Thyroid gland (tissue), 4 donors: Measurements from ENCODE around the gene NUSAP1. TPM values are rescaled to one million over a fixed set of nuclear protein-coding genes. Genes with fewer than 3 reads are reported as not detected.

Experiments
- DNase-seq, 2 donors: peaks; one replicate each; pipeline ENCODE4 v3.0.0-alpha.2; 2019
- H3K27ac ChIP-seq, 3 donors: fragments of 200-600 bp; sonication (generic); 1 replicate in 2 of 3; 2 replicates in 1 of 3; pipeline ENCODE4 v1.5.1; 2016 to 2019; ENCODE audit warnings: mild to moderate bottlenecking in 1 of 3, moderate library complexity in 1 of 3
- H3K27me3 ChIP-seq: fragments of 200-600 bp; sonication (generic); one replicate; pipeline ENCODE4 v1.5.1; 2019
- H3K36me3 ChIP-seq, 2 donors: fragments of 200-600 bp; sonication (generic); one replicate each; pipeline ENCODE4 v1.5.1; 2016 to 2019
- H3K4me1 ChIP-seq, 2 donors: fragments of 200-600 bp; sonication (generic); one replicate each; pipeline ENCODE4 v1.5.1; 2017 to 2019
- H3K4me3 ChIP-seq, 3 donors: fragments of 200-600 bp; sonication (generic); replicated peaks in 1 of 3; 1 replicate in 2 of 3; 2 replicates in 1 of 3; pipeline ENCODE4 v1.5.1; 2016; ENCODE audit warnings: mild to moderate bottlenecking in 1 of 3
- H3K9me3 ChIP-seq: fragments of 200-600 bp; sonication (generic); one replicate; pipeline ENCODE4 v1.5.1; 2017
- CTCF ChIP-seq, 6 experiments: fragments of 200-600 bp in 3 of 6; fragments of 450-650 bp in 3 of 6; sonication (generic) in 3 of 6; IDR thresholded peaks; one replicate each; pipeline ENCODE4 v1.5.1; 2016 to 2019; ENCODE audit warnings: antibody characterized with exemption in 6 of 6, mild to moderate bottlenecking in 2 of 6, inconsistent platforms in 1 of 6, moderate library complexity in 1 of 6
- POLR2A ChIP-seq, 2 donors: fragments of 450-650 bp; IDR thresholded peaks; one replicate each; pipeline ENCODE4 v1.6.1; 2017; ENCODE audit warnings: antibody characterized with exemption in 2 of 2, mild to moderate bottlenecking in 2 of 2, moderate library complexity in 1 of 2
- WGBS, 2 donors: methylation state at CpG; one replicate each; pipeline ENCODE4 v1.1.5; 2017; 5-methylcytosine and 5-hydroxymethylcytosine counted together
- intact Hi-C: fragments of 100-400 bp; cut with DNase I; formaldehyde crosslinking; loops from one replicate; pipeline ENCODE4 v1.15.1; 2023
- total RNA-seq, 4 donors: library from RNA; depleted of rRNA; stranded (reverse); fragments of >200 nt; gene quantifications; one replicate each; pipeline ENCODE4 v1.2.3, GENCODE V29; 2016

The NUSAP1 gene
- total RNA-seq, 4 donors from 2014 or later = 0.89 to 8.1 (median 1.6) TPM

- DNase-seq = no peak
Measured at GRCh38 chr15:41429003-41429890, 96.6 kb downstream of the NUSAP1 start.

More at GRCh38 chr15:41429003-41429890, 96.6 kb downstream of the NUSAP1 start:
- no peaks in the 10 kb centered on the region for H3K36me3 ChIP-seq
- TF ChIP-seq CTCF (IDR thresholded peaks at IDR 0.05) (no peak), POLR2A (IDR thresholded peaks at IDR 0.05) (no peak)
- intact Hi-C loops = no loop called here
- no peak overlapping the region for H3K4me3 ChIP-seq
- no peaks in the 10 kb centered on the region for H3K9me3 ChIP-seq
- H3K27ac ChIP-seq = peak overlapping the region in 1 of 3 donors; percentile 41
- H3K27me3 ChIP-seq = no peaks in the 10 kb centered on the region
- 91 to 94% methylated on average over 10 of the region's 10 CpGs for WGBS, 2 donors
- H3K4me1 ChIP-seq = peaks cover 11 to 14% of the 10 kb centered on the region in 2 donors

Other genes starting within 250 kb of the NUSAP1 start
- 10 to 100 TPM; 23.2 to 42.6 (median 36.4) TPM for gene INO80, start 216.6 kb upstream of the NUSAP1 start, total RNA-seq
- under 1 TPM in 1 of 4 donors, not detected in 3; 0.13 TPM for gene EXD1, start 102.1 kb upstream of the NUSAP1 start, total RNA-seq
- gene CHP1, start 101.6 kb upstream of the NUSAP1 start, total RNA-seq = 100 to 1,000 TPM; 163 to 347 (median 248) TPM
- 1 to 10 TPM in 1 of 4 donors, under 1 TPM in 1, not detected in 2; 0.78 to 1.6 TPM for gene OIP5, start 290 bp upstream of the NUSAP1 start, total RNA-seq
- gene NDUFAF1, start 69.6 kb downstream of the NUSAP1 start, total RNA-seq = 10 to 100 TPM; 12.9 to 26.0 (median 17.6) TPM
- 10 to 100 TPM; 26.6 to 37.4 (median 35.4) TPM for gene RTF1, start 84.2 kb downstream of the NUSAP1 start, total RNA-seq
- gene ITPKA, start 161.0 kb downstream of the NUSAP1 start, total RNA-seq = 1 to 10 TPM in 1 of 4 donors, under 1 TPM in 1, not detected in 2; 0.83 to 1.5 TPM
- under 1 TPM in 3 of 4 donors, not detected in 1; 0.13 to 0.79 (median 0.22) TPM for gene LTK, start 180.9 kb downstream of the NUSAP1 start, total RNA-seq
- 10 to 100 TPM; 11.3 to 31.8 (median 19.0) TPM for gene RPAP1, start 211.4 kb downstream of the NUSAP1 start, total RNA-seq
- gene TYRO3, start 226.3 kb downstream of the NUSAP1 start, total RNA-seq = 1 to 10 TPM; 1.6 to 4.4 (median 3.4) TPM